Spleen (tissue), 11 donors: ENCODE data around the gene ENOX2. TPM values are rescaled to one million over a fixed set of nuclear protein-coding genes. Genes with fewer than 3 reads are reported as not detected.

Experiments
- DNase-seq: peaks from one replicate; pipeline ENCODE4 v3.0.0-alpha.2; 2020
- H3K27ac ChIP-seq, 8 donors: fragments of 200-600 bp; sonication (generic) in 7 of 8; 1 replicate in 4 of 8; 2 replicates in 4 of 8; pipeline versions ENCODE4 v1.5.0 to v1.8.0; 2016 to 2021; ENCODE audit warnings: inconsistent platforms in 4 of 8, mild to moderate bottlenecking in 4 of 8, moderate library complexity in 1 of 8
- H3K27me3 ChIP-seq, 7 donors: fragments of 200-600 bp; sonication (generic) in 6 of 7; replicated peaks in 1 of 7; 1 replicate in 4 of 7; 2 replicates in 3 of 7; pipeline versions ENCODE4 v1.5.0 to v1.8.0; 2016 to 2021; ENCODE audit warnings: inconsistent platforms in 3 of 7, mild to moderate bottlenecking in 1 of 7
- H3K36me3 ChIP-seq, 6 donors: fragments of 200-600 bp; sonication (generic) in 5 of 6; 1 replicate in 4 of 6; 2 replicates in 2 of 6; pipeline versions ENCODE4 v1.5.0 to v1.8.0; 2016 to 2021; ENCODE audit warnings: inconsistent platforms in 2 of 6
- H3K4me1 ChIP-seq, 6 donors: fragments of 200-600 bp; sonication (generic) in 5 of 6; 1 replicate in 3 of 6; 2 replicates in 3 of 6; pipeline versions ENCODE4 v1.5.0 to v1.8.0; 2016 to 2021; ENCODE audit warnings: inconsistent platforms in 3 of 6
- H3K4me3 ChIP-seq, 8 donors: fragments of 200-600 bp; sonication (generic) in 7 of 8; 1 replicate in 4 of 8; 2 replicates in 4 of 8; pipeline versions ENCODE4 v1.5.0 to v1.8.0; 2016 to 2021; ENCODE audit warnings: inconsistent platforms in 4 of 8, mild to moderate bottlenecking in 4 of 8, moderate library complexity in 2 of 8
- H3K9me3 ChIP-seq, 8 donors: fragments of 200-600 bp; sonication (generic) in 7 of 8; 1 replicate in 4 of 8; 2 replicates in 4 of 8; pipeline versions ENCODE4 v1.5.0 to v1.8.0; 2016 to 2021; ENCODE audit warnings: inconsistent platforms in 4 of 8
- POLR2A ChIP-seq, 3 donors: fragments of 450-650 bp; IDR thresholded peaks; one replicate each; pipeline ENCODE4 v1.5.1; 2017; ENCODE audit warnings: antibody characterized with exemption in 3 of 3, mild to moderate bottlenecking in 1 of 3
- POLR2AphosphoS5 ChIP-seq, 3 donors: sonication (generic); formaldehyde crosslinking; IDR thresholded peaks; one replicate each; pipeline ENCODE4 v1.5.1; 2017; ENCODE audit warnings: antibody characterized with exemption in 3 of 3
- WGBS, 5 donors: extraction: QIAGEN DNeasy Blood & Tissue Kit in 3 of 5; methylation state at CpG; one replicate each; pipeline versions ENCODE4 v1.1.5 to v1.1.7; 2013 to 2018; 5-methylcytosine and 5-hydroxymethylcytosine counted together
- intact Hi-C: fragments of 100-400 bp; cut with DNase I; formaldehyde crosslinking; loops from one replicate; pipeline ENCODE4 v1.15.0; 2023; ENCODE audit warnings: low total_unique reads
- polyA plus RNA-seq, 3 donors: library from polyadenylated mRNA; stranded (reverse); fragments of 200-250 nt; gene quantifications; one replicate each; pipeline ENCODE4 v1.2.1, GENCODE V29; 2013
- total RNA-seq, 7 donors: library from RNA; depleted of rRNA in 3 of 7; stranded (reverse); fragments of >200 nt in 3 of 7; fragmentation: NEBNext Ultra II Directional in 4 of 7; extraction: Animal tissue kit (Norgen Biotek cat#: 25700) in 4 of 7; gene quantifications; one replicate each; pipeline versions ENCODE4 v1.1.0 to v1.2.1, GENCODE V29; 2016 to 2021
- TF ChIP-seq, protein P1 (sequence below), 11 experiments: fragments of 200-600 bp in 7 of 11; fragments of 450-650 bp in 4 of 11; sonication (generic) in 4 of 11; IDR thresholded peaks in 8 of 11; conservative IDR thresholded peaks in 3 of 11; 1 replicate in 7 of 11; 2 replicates in 4 of 11; pipeline versions ENCODE4 v1.4.0 to v1.8.0; 2016 to 2021; ENCODE audit warnings: antibody characterized with exemption in 11 of 11, inconsistent platforms in 4 of 11, mild to moderate bottlenecking in 1 of 11
- donor health status: healthy with polysubstance abuse.
- donor health status: DM: no; HTN: no; CAD: no; lungs with moderate emphysema.
- donor health status: DM: no; HTN: no; CAD: no.
- donor health status: Bipolar disorder and iron deficiency.
- donor health status: healthy.
- donor health status: DM: no; HTN: no; CAD: no.
- donor health status: DM: yes; HTN: yes; CAD: no.

The ENOX2 gene
- total and polyA plus RNA-seq, 10 donors, result 5.2 to 30.0 (median 17.4) TPM

GRCh38 chrX:130726661-130727060, 176.3 kb downstream of the ENOX2 start:
- TF ChIP-seq POLR2A (IDR thresholded peaks at IDR 0.05), result no peak
- Histone ChIP-seq H3K27ac (no peak overlapping the region), H3K27me3 (no peaks in the 10 kb centered on the region), H3K4me1 (no peaks in the 10 kb centered on the region), H3K9me3 (peaks cover 4 to 34% (median 16%) of the 10 kb centered on the region in 8 donors), H3K36me3 (peaks cover 0 to 18% (median 0%) of the 10 kb centered on the region in 6 donors), H3K4me3 (no peak overlapping the region)
- intact Hi-C loops, result no loop called here
- 68 to 83% (median 81%) methylated on average over 3 of the region's 3 CpGs for WGBS, 5 donors
- no peak for DNase-seq

DNA sequence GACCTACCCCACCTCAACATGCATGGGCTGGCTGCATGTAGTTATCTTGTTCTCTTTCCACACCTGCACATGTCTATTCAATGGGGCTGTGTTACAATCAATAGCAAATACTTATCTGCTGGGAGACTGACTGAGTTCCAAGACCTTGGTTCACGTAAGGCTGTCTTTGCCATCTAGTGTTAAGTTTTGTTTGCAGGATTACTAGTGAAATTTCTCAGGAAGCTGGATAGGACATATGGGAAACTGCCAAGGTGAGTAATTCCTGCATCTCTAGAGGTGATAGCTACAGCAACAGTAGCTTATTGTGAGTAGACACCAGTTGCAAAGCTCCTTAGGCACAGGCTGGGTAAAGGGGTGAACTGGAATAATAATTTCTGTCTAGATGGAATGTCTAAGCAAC, 177.5 kb downstream of the ENOX2 start:
- Histone ChIP-seq H3K36me3 (peaks cover 0 to 18% (median 0%) of the 10 kb centered on the region in 6 donors), H3K4me1 (no peaks in the 10 kb centered on the region), H3K4me3 (no peak overlapping the region), H3K27me3 (no peaks in the 10 kb centered on the region), H3K27ac (no peak overlapping the region), H3K9me3 (peaks cover 4 to 24% (median 15%) of the 10 kb centered on the region in 8 donors)
- DNase-seq, result no peak
- intact Hi-C loops, result no loop called here
- 79 to 95% (median 83%) methylated on average over 1 of the region's 1 CpG for WGBS, 5 donors
- TF ChIP-seq POLR2AphosphoS5 (IDR thresholded peaks at IDR 0.05), result no peak
- TF ChIP-seq, protein P1, sequence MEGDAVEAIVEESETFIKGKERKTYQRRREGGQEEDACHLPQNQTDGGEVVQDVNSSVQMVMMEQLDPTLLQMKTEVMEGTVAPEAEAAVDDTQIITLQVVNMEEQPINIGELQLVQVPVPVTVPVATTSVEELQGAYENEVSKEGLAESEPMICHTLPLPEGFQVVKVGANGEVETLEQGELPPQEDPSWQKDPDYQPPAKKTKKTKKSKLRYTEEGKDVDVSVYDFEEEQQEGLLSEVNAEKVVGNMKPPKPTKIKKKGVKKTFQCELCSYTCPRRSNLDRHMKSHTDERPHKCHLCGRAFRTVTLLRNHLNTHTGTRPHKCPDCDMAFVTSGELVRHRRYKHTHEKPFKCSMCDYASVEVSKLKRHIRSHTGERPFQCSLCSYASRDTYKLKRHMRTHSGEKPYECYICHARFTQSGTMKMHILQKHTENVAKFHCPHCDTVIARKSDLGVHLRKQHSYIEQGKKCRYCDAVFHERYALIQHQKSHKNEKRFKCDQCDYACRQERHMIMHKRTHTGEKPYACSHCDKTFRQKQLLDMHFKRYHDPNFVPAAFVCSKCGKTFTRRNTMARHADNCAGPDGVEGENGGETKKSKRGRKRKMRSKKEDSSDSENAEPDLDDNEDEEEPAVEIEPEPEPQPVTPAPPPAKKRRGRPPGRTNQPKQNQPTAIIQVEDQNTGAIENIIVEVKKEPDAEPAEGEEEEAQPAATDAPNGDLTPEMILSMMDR (IDR thresholded peaks at IDR 0.05 in 8 of 11, conservative IDR thresholded peaks at IDR 0.05 in 3 of 11), result no peak
- TF ChIP-seq POLR2A (IDR thresholded peaks at IDR 0.05), result no peak

DNA sequence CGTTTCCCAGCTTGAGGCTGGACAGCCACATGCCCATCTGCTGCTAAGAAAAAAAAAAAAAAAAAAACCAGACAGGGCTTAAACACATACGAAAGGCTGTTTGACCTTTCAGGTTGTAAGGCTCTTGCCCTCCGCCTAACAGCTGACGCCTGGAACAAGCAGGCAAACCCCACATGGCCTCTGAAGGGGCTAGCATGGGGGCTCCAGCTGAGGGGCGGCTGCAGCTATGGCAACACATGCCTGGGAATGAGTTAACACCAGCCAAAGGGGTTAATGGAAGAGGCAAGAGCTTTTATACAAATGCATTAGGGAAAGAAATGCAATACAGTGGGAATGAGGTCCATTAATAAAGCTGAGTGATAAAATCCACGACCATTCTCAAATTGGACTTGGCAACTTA, 183.6 kb downstream of the ENOX2 start:
- no peaks in the 10 kb centered on the region for H3K27me3 ChIP-seq
- H3K36me3 ChIP-seq, result no peaks in the 10 kb centered on the region
- no peaks in the 10 kb centered on the region for H3K4me1 ChIP-seq
- TF ChIP-seq, protein P1 (IDR thresholded peaks at IDR 0.05 in 8 of 11, conservative IDR thresholded peaks at IDR 0.05 in 3 of 11), result no peak
- TF ChIP-seq POLR2A (IDR thresholded peaks at IDR 0.05) (no peak), POLR2AphosphoS5 (IDR thresholded peaks at IDR 0.05) (no peak)
- 63 to 96% (median 94%) methylated on average over 6 of the region's 6 CpGs for WGBS, 5 donors
- no peak overlapping the region for H3K4me3 ChIP-seq
- H3K27ac ChIP-seq, result no peak overlapping the region
- no peaks in the 10 kb centered on the region for H3K9me3 ChIP-seq
- intact Hi-C loops, result no loop called here
- no peak for DNase-seq

DNA sequence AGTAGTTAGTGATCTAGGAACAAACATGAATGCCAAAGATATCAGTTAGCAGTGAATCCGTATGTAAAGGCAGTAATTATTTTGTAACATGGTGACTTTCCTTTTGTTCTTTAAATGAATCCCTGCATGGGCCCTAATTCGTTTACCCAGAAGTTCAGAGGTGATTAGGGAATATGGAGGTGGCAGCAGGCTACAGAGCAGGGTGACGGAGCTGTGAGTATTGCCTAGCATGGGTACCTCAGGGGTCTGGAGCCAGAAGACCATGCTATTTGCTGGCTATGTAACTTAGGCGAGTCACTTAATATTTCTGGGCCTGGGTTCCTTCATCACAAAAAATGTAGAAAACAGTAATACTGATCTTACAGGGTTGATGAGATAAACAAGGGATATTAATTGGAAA, 184.9 kb downstream of the ENOX2 start:
- Histone ChIP-seq H3K9me3 (no peaks in the 10 kb centered on the region), H3K27me3 (no peaks in the 10 kb centered on the region), H3K36me3 (no peaks in the 10 kb centered on the region), H3K4me3 (no peak overlapping the region), H3K27ac (no peak overlapping the region), H3K4me1 (no peaks in the 10 kb centered on the region)
- intact Hi-C loops, result no loop called here
- no peak for TF ChIP-seq POLR2AphosphoS5 (IDR thresholded peaks at IDR 0.05)
- DNase-seq, result no peak
- 65 to 98% (median 90%) methylated on average over 4 of the region's 4 CpGs for WGBS, 5 donors

DNA sequence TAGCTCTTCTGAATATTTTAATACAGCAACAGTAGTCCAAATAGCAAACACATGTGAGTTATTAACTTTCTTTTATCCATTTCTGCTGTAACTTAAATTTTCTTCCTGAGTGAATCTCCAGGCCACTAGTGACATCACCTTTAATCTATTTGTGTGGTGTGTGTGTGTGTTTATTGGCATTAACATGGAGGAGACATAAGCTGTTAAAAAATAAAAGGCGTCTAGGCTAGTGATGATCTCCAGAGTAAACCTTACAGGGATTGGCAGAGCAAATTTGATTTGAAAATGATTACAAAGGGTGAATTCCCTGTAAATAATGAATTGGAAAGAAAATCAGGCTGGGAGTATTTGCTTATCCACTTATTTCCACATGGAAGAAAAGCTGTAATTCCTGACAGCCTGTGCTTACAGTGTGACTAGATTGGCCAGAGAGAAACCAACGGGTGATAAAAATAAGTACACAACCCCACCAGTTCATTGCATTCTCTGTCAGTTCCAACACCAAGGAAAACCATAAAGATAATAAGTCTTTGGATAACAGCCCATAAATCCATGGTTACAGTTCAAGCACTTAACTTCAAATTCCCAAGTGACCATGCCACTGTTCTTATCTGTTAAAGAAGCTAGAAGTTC, 186.1 kb downstream of the ENOX2 start:
- Histone ChIP-seq H3K27me3 (no peaks in the 10 kb centered on the region), H3K27ac (no peak overlapping the region), H3K36me3 (no peaks in the 10 kb centered on the region), H3K9me3 (no peaks in the 10 kb centered on the region), H3K4me3 (no peak overlapping the region), H3K4me1 (no peaks in the 10 kb centered on the region)
- intact Hi-C loops, result no loop called here
- 81 to 98% (median 93%) methylated on average over 2 of the region's 2 CpGs for WGBS, 5 donors
- no peak for DNase-seq
- no peak for TF ChIP-seq POLR2AphosphoS5 (IDR thresholded peaks at IDR 0.05)
- TF ChIP-seq POLR2A (IDR thresholded peaks at IDR 0.05), result no peak
